22Rv1 (cell line): Measurements from ENCODE around the gene PLCB1.

Source experiments
- ZFX ChIP-seq: fragments of 450-650 bp; IDR thresholded peaks from 2 replicates; pipeline ENCODE4 v1.6.1; 2017; ENCODE audit warnings: antibody characterized with exemption, borderline replicate concordance
- TF ChIP-seq, protein P1 (sequence below): fragments of 450-650 bp; IDR thresholded peaks from 2 replicates; pipeline ENCODE4 v1.5.1; 2017; ENCODE audit warnings: mild to moderate bottlenecking

DNA sequence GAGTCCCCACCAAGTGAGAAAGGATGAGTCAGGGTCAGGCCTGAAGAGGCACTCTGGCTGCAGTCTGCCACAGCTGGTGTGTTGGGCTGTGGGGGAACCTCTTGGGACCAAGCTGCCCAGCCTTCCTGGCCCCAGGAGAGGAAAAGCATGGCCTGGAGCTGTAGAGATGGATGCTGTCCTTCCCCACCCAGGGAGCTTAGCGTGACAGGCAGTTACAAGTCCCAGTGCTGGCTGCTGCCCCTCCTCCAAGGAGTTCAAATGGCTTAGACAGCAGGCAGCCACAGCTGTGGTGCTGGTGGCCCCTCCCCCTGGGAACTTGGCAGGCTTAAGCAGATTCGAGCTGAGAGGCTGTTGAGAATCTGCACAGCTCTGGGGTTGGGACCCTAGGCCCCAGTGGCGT is 253.2 kb downstream of the PLCB1 start:
- TF ChIP-seq, protein P1, sequence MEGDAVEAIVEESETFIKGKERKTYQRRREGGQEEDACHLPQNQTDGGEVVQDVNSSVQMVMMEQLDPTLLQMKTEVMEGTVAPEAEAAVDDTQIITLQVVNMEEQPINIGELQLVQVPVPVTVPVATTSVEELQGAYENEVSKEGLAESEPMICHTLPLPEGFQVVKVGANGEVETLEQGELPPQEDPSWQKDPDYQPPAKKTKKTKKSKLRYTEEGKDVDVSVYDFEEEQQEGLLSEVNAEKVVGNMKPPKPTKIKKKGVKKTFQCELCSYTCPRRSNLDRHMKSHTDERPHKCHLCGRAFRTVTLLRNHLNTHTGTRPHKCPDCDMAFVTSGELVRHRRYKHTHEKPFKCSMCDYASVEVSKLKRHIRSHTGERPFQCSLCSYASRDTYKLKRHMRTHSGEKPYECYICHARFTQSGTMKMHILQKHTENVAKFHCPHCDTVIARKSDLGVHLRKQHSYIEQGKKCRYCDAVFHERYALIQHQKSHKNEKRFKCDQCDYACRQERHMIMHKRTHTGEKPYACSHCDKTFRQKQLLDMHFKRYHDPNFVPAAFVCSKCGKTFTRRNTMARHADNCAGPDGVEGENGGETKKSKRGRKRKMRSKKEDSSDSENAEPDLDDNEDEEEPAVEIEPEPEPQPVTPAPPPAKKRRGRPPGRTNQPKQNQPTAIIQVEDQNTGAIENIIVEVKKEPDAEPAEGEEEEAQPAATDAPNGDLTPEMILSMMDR = no peak
- TF ChIP-seq ZFX = no peak
